HG02943 (cell line): Measurements from ENCODE around the gene ART5.
"Not testable (repeated sequence)": the region's sequence is repeated elsewhere in the genome, so short reads cannot be mapped to it uniquely, and the experiment has no call there.

Source experiments
- ATAC-seq: cut with Tn5 transposase; IDR thresholded peaks from one replicate; pipeline ENCODE4 v1.9.1; 2021; ENCODE audit warnings: mild to moderate bottlenecking, low read depth, moderate library complexity; ENCODE audit not compliant: unreplicated experiment

The ART5 gene

GRCh38 chr11:3626250-3626960 lies 15.4 kb downstream of the ART5 start:
- no peak for ATAC-seq

- ATAC-seq = no peak
These were observed 17.9 kb downstream of the ART5 start for GRCh38 chr11:3623767-3624458.

- no peak for ATAC-seq
These were observed 18.7 kb downstream of the ART5 start for GRCh38 chr11:3623121-3623520.

DNA sequence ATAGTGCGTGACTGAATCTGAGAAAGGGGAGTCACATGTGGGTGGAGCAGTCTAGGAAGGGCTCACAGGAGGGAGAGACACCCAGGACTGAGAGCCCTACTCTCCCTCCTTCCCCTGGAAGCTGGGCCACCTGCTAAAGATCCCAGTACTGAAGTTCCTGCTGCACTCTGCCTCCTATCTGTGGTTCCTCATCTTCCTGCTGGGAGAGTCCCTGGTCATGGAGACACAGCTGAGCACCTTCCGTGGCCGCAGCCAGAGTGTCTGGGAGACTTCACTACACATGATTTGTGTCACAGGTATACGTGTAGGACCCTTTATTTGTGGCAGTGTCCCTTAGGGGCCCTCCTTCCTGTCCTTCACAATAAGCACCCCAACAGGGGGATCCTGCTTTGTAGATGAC lies 19.3 kb downstream of the ART5 start:
- ATAC-seq = no peak

DNA sequence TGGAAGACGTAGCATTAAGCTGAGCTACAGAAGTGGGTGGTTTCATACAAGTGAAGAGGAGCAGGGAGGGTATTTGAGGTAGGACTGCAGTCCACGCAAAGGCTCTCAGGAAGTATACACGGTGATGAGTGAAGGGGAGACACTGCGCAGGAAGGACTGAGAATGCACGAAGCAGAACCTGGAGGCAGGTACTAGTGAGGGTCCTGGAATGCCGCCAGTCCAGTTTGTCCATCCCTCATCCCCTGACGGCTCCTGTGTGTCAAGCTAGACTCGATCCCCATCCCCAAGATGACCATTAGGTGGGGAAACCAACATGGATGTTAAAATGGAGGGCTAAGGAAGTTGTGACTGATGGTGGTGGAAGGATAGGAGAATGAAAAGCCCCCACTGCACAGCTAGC lies 23.8 kb downstream of the ART5 start:
- ATAC-seq = no peak

DNA sequence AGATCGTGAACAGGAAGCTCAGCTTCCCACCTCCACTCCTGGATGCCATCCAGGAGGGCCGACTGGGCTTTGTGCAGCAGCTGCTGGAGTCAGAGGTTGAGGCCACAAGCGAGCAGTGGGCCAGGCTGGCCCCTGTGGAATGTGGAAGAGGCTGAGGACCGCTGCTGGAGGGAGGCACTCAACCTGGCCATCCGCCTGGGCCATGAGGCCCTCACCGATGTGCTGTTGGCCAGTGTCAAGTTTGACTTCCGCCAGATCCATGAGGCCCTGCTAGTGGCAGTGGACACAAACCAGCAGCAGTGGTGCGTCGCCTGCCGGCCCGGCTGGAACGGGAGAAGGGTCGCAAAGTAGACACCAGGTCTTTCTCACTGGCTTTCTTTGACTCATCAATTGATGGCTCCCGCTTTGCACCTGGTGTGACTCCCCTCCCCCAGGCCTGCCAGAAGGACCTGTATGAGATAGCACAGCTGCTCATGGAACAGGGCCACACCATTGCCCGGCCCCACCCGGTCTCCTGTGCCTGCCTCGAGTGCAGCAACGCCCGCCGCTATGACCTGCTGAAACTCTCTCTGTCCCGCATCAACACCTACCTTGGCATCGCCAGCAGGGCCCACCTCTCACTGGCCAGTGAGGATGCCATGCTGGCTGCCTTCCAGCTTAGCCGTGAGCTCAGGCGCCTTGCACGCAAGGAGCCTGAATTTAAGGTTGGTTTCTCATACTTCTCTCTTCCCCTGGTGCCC lies 24.9 kb downstream of the ART5 start:
- no peak for ATAC-seq

DNA sequence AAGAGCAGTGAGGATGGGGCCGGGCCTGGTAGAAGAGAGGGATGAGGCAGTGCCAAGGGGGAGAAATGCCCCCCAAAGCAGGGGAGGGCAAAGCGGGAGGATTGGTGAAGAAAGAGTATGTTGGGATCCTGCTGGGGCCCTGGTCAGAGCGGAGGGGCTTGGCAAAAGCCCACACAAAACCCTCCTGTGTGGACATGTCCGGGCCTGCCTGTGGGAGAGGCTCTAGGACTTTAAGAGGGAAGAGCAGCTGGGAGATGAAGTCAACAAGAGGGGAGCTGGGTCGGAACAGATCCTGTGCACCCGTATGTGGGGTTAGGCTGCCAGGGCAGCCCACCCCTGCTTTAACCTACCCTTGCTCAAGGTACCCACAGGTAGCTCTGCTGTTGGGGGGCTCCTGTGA lies 25.8 kb downstream of the ART5 start:
- ATAC-seq = no peak

DNA sequence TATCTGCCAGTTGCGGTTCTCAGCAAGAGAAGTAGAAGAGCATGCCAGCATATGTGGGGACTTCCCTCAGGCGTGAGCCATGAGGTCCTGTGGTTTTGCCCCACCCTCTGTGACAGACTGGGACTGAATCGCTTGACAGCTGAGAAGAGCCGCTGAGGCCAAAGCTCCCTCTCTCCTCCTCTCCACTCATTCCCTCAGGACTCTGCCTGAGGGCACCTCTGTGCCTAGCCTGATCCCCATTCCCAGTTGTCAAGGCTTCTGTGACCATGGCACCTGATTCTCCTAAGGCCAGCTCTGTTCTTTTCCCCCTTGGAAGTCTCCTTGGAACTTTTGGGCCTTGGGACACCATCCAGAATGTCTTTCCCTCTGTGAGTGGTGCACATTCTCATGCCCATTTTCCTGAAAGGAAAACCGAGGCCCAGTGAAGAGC lies 27.0 kb downstream of the ART5 start:
- ATAC-seq = no peak

GRCh38 chr11:3613998-3614741 lies 27.6 kb downstream of the ART5 start:
- ATAC-seq = no peak

DNA sequence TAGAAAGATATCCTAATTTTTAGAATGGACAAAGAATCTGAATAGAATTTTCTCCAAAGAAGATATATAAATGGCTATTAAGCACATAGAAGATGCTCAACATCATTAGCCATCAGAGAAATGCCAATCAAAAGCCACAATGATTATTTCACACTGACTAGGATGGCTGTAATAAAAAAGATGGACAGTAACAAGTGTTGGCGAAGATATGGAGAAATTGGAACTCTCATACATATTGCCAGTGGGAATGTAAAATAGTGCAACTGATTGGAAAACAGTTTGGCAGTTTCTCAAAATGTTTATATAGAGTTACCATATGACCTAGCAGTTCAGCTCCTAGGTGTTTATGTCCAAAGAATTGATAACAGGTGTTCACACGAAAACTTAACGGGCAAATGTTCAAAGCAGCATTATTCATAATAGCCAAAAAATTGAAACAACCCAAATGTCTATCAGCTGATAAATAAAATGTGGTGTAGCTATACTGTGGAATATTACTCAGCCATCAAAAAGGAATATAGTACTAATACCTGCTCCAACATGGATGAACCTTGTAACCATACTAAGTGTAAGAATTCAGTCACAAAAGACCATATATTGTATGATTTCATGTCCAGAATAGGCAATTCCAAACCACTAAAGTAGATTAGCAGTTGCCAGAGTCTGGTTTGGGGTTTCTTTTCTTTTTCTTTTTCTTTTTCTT lies 29.7 kb downstream of the ART5 start:
- ATAC-seq = no peak

DNA sequence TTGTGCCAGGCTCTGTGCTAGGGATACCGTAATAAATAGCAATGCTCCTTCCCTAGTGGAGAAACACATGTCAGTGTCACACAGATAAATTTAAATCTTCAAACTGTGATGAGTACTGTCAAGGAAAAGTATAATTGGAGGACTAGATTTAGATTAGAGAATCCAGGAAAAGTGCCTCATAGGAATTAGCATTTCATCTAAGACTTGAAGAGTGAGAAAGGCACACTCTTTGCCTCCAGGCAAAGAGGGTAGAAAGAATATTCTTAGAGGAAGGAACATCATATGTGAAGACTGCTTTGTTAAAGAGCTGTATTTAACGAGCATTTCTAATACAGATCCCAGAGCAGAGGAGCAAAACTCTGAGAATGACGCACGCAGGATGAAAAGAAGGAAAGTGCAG lies 30.9 kb downstream of the ART5 start:
- ATAC-seq = no peak

DNA sequence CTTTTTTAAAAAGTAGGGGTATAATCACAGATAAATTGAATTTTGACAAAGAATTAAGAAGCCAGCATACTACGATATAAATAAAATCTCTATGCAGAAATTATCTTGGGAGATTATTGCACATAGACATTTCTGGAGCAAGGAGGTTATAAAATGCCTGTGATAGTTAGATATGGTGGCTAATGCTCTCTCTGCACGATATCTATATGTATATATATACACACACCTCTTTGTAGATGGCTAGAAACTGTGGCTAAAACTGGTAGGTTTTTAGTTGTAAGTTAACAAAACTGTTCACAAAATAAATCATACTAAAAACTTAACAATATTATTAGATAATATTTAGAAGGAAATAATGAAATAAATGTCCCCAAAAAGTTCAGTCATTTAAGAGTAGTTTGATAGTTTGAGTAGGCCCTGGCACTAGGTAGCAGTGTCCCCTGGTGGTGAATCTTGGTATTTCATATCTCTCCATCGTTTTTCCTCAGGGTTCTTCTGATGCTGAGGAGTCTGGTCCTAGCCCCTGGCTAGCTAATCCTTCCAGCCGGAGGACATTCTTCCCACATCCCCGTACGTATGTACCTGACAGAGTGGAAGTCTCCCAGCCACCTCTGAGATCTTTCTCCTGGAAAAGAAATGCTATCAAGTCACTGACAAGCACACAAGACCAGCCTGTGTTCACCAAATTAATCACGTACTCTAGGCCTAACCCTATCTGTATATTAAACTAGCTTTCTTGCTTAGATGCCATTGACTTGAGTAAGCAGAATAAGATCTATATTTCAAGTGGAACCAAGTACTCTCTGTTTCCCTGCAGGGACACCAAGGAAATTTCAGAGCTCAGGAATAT lies 32.2 kb downstream of the ART5 start:
- no peak for ATAC-seq

- ATAC-seq = no peak
These were observed 36.0 kb downstream of the ART5 start for GRCh38 chr11:3605771-3606203.

DNA sequence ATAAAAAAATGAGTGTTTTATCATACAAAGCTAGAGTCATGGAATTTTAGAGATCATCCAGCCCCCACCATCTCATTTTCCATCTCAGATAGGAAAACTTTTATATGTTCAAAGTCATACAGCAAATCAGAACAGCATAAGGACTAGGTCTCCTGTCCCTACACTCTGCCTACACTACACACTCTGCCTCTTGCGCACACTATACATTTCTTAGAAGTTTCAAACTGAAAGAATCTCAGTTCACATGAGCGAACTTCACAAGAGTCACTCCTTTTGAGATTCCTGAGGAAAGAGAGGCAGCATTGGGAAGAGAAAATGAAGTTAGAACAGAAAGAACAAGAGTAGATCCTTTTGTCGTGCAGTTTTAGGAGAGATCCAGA lies 36.5 kb downstream of the ART5 start:
- no peak for ATAC-seq

DNA sequence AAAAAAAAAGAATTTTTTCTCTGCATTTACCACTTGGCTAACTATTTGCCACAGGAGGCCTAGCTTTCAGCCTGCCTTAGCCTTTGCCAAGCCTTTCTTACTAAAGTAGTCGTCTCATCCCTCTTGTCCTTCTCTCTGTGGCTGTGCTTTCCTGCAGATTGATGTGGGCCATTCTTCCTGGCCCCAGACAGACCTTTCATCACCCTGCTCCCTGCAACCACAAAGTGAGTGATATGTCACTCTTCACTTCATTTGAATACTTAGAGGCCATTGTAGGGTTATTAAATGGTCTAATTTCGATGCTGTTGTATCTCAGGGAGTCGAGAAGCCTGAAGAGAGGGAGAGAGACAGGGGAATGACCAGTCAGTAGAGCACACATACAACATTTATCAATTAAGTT lies 37.6 kb downstream of the ART5 start:
- no peak for ATAC-seq

DNA sequence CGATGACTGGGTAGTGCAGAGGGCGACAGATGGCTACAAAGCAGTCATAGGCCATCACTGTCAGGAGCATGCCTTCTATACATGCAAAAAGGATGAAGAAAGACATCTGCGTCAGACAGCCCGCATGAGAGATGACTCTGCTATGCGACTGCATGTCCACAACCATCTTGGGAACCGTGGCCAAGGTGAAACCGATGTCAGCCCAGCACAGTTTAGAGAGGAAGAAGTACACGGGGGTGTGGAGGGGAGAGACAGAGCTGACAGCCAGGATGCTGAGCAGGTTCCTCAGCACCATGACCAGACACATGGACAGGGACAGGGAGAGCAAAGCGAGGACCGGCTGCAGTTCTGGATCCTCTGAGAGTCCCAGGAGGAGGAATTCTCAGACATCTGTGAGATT lies 41.6 kb downstream of the ART5 start:
- not testable (repeated sequence) for ATAC-seq

- ATAC-seq = not testable (repeated sequence)
These were observed 44.0 kb downstream of the ART5 start for GRCh38 chr11:3597743-3598142.

- ATAC-seq = not testable (repeated sequence)
These were observed 50.5 kb downstream of the ART5 start for GRCh38 chr11:3591326-3591725.

DNA sequence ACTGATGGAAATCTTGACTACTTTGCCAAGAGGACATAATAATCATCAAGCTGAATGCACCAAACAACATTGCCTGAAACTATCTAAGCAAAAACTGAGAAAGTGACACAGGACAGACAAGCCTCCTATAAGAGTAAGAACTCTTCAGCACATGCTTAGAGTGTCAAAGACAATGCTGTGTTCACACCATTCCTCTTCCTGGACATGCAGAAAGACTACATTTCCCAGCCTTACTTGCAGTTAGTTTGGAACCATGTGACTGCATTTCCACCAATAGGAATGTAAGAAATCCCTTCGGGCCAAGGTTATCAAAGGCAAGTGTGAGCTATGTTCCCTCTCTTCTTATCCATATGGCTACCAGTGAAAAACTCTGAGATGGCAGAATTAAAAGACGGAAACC lies 51.6 kb downstream of the ART5 start:
- ATAC-seq = not testable (repeated sequence)
